ENCODE results near the gene TEX261. TPM values are rescaled to one million over a fixed set of nuclear protein-coding genes. Genes with fewer than 3 reads are reported as not detected.
"Not testable (repeated sequence)": the region's sequence is repeated elsewhere in the genome, so short reads cannot be mapped to it uniquely, and the experiment has no call there.

TEX261 gene
- total RNA-seq, 1 experiment from 2014 or later = 54.2 TPM

- Histone ChIP-seq H3K36me3 (ENCODE audit: low read depth, low read length) (no peaks in the 10 kb centered on the region), H3K4me1 (ENCODE audit: insufficient read depth, low read length) (peaks cover 5% of the 10 kb centered on the region), H3K9ac (ENCODE audit: low read length) (no peak overlapping the region), H3K9me2 (replicated peaks; ENCODE audit: low read length) (no peaks in the 10 kb centered on the region), H3K4me2 (ENCODE audit: low read length) (no peak overlapping the region), H3K4me3 (ENCODE audit: low read length) (no peak overlapping the region), H4K20me1 (ENCODE audit: low read length) (no peaks in the 10 kb centered on the region), H3K79me2 (ENCODE audit: low read length) (no peaks in the 10 kb centered on the region), H3K9me3 (ENCODE audit: low read length) (no peaks in the 10 kb centered on the region), H3F3A (ENCODE audit: low read length, unreplicated experiment) (no peaks in the 10 kb centered on the region), H3K27ac (ENCODE audit: low read length) (no peak overlapping the region), H3K27me3 (ENCODE audit: low read length) (no peaks in the 10 kb centered on the region), H2AFZ (ENCODE audit: low read length) (no peak overlapping the region)
- TF ChIP-seq EZH2phosphoT487 (IDR thresholded peaks at IDR 0.05; ENCODE audit: borderline replicate concordance, low read length) (no peak), EZH2 (IDR thresholded peaks at IDR 0.05; ENCODE audit: low read length, unreplicated experiment) (no peak), CTCF (conservative IDR thresholded peaks at IDR 0.05; ENCODE audit: low read depth, low read length) (no peak)
- DNase-seq = no peak
- intact Hi-C loops (cut with micrococcal nuclease) = no loop called here
- ATAC-seq = no peak
- POLR2A ChIA-PET (ENCODE audit: unreplicated experiment) = no interaction called here
- CTCF ChIA-PET = no interaction called here
- BruUV-seq (replicated peaks) = no TSS peak
Measured at GRCh38 chr2:71018625-71019024, 24.0 kb upstream of the TEX261 start.

GRCh38 chr2:71011786-71012185 is 17.1 kb upstream of the TEX261 start:
- peak overlapping the region; percentile 42; the same call in 1 of the 2 replicates for H2AFZ ChIP-seq (ENCODE audit: low read length)
- H3F3A ChIP-seq (ENCODE audit: low read length, unreplicated experiment); H3K9me2 ChIP-seq (replicated peaks; ENCODE audit: low read length); H3K4me3 ChIP-seq (ENCODE audit: low read length); H4K20me1 ChIP-seq (ENCODE audit: low read length); CTCF ChIA-PET; ATAC-seq; DNase-seq; H3K9ac ChIP-seq (ENCODE audit: low read length); H3K79me2 ChIP-seq (ENCODE audit: low read length); H3K27me3 ChIP-seq (ENCODE audit: low read length); H3K36me3 ChIP-seq (ENCODE audit: low read depth, low read length); intact Hi-C loops (cut with micrococcal nuclease); H3K4me2 ChIP-seq (ENCODE audit: low read length); POLR2A ChIA-PET (ENCODE audit: unreplicated experiment); H3K9me3 ChIP-seq (ENCODE audit: low read length); BruUV-seq (replicated peaks); H3K4me1 ChIP-seq (ENCODE audit: insufficient read depth, low read length); H3K27ac ChIP-seq (ENCODE audit: low read length): not testable (repeated sequence)

DNA sequence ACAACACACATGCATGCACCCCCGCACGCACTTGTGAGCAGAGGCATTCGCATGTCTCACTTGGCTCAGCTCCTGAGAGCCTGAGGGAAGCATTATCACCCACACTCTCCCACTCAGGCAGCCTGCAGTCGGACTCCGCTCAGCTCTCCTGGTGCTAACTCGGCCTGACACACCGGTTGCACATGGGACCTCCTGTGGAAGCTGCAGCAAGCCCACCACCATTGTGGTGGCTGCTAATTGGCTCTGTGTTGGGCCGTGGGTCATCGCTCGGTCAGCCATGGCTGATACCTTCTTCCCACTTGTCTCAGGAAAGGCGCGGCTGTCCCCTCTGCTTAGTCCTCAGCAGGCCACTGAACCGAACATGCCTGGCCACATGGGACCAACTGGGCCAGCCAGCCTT is 13.7 kb upstream of the TEX261 start:
- H3K4me2 ChIP-seq (ENCODE audit: low read length) = no peak overlapping the region
- POLR2A ChIA-PET (ENCODE audit: unreplicated experiment) = no interaction called here
- no peaks in the 10 kb centered on the region for H3K36me3 ChIP-seq (ENCODE audit: low read depth, low read length)
- CTCF ChIA-PET = no interaction called here
- H3K4me1 ChIP-seq (ENCODE audit: insufficient read depth, low read length) = no peaks in the 10 kb centered on the region
- no peak overlapping the region for H3K9ac ChIP-seq (ENCODE audit: low read length)
- no peak for DNase-seq
- peaks cover 7% of the 10 kb centered on the region; the same call in 1 of the 2 replicates for H3K27me3 ChIP-seq (ENCODE audit: low read length)
- H3K9me3 ChIP-seq (ENCODE audit: low read length) = no peaks in the 10 kb centered on the region
- H3F3A ChIP-seq (ENCODE audit: low read length, unreplicated experiment) = no peaks in the 10 kb centered on the region
- no TSS peak for BruUV-seq (replicated peaks)
- no peak overlapping the region for H3K4me3 ChIP-seq (ENCODE audit: low read length)
- no peak overlapping the region for H3K27ac ChIP-seq (ENCODE audit: low read length)
- H3K9me2 ChIP-seq (replicated peaks; ENCODE audit: low read length) = no peaks in the 10 kb centered on the region
- no peak for ATAC-seq
- H3K79me2 ChIP-seq (ENCODE audit: low read length) = no peaks in the 10 kb centered on the region
- no peak for TF ChIP-seq EZH2 (IDR thresholded peaks at IDR 0.05; ENCODE audit: low read length, unreplicated experiment)
- TF ChIP-seq EZH2phosphoT487 (IDR thresholded peaks at IDR 0.05; ENCODE audit: borderline replicate concordance, low read length) = no peak
- no peak for TF ChIP-seq CTCF (conservative IDR thresholded peaks at IDR 0.05; ENCODE audit: low read depth, low read length)
- no peak overlapping the region for H2AFZ ChIP-seq (ENCODE audit: low read length)
- H4K20me1 ChIP-seq (ENCODE audit: low read length) = no peaks in the 10 kb centered on the region
- intact Hi-C loops (cut with micrococcal nuclease) = no loop called here
